HCT116 (cell line): ENCODE measurements around the gene KMT2C. TPM values are rescaled to one million over a fixed set of nuclear protein-coding genes. Genes with fewer than 3 reads are reported as not detected.

Experiments
- ATAC-seq: fragments of 200-7000 bp; cut with Tn5 transposase; 2 replicates; pipeline ENCODE4 v1.9.1; 2020; ENCODE audit warnings: mild to moderate bottlenecking, moderate library complexity
- BruUV-seq: library from RNA; stranded (reverse); fragments of 400-500 nt; replicated peaks from 2 replicates; lab custom pipeline; 2021; lab: Mats Ljungman, UMichigan
- CTCF ChIA-PET: fragments of 300-600 bp; sonication (Branson Sonifier 250); formaldehyde crosslinking; loops from one replicate; lab custom pipeline; 2021; ENCODE audit warnings: antibody characterized with exemption; lab: Charles Lee
- POLR2A ChIA-PET: fragments of 300-600, 350-600 bp; sonication (Branson Sonifier 250); formaldehyde crosslinking; loops from one replicate; lab custom pipeline; 2021; ENCODE audit warnings: antibody characterized with exemption; lab: Charles Lee
- RAD21 ChIA-PET, 2 experiments: fragments of 300-600 bp; sonication (Branson Sonifier 250); formaldehyde crosslinking; loops; one replicate each; lab custom pipeline; 2023; ENCODE audit warnings: low total read pairs in 2 of 2; ENCODE audit not compliant: uncharacterized antibody in 2 of 2, unreplicated experiment in 2 of 2, low non-redundant PET in 1 of 2; lab: Charles Lee
- DNase-seq: peaks from one replicate; pipeline ENCODE4 v3.0.0-alpha.2; 2010; ENCODE audit warnings: low read depth, low spot score
- H2AFZ ChIP-seq: fragments of 200-600 bp; shearing (Covaris generic), sonication (generic); 2 replicates; pipeline ENCODE4 v1.6.1; 2017; ENCODE audit warnings: low read depth, mixed run types, mixed read lengths, antibody characterized with exemption, low read length; ENCODE audit not compliant: poor library complexity, severe bottlenecking
- H3K27ac ChIP-seq: 2 replicates; pipeline ENCODE4 v1.5.1; 2012; ENCODE audit warnings: low read depth, low read length
- H3K27me3 ChIP-seq: fragments of 200-600 bp; sonication (generic); 2 replicates; pipeline ENCODE4 v1.6.1; 2016; ENCODE audit warnings: mixed run types, low read length, mixed read lengths; ENCODE audit not compliant: insufficient read depth
- H3K36me3 ChIP-seq, 2 experiments: fragments of 200-500 bp in 1 of 2; fragments of 200-600 bp in 1 of 2; sonication (Bioruptor generic) in 1 of 2; sonication (generic) in 1 of 2; 2 replicates each; pipeline versions ENCODE4 v1.5.1 to v1.6.1; 2014 to 2016; ENCODE audit warnings: low read length in 2 of 2, inconsistent platforms in 1 of 2, mixed read lengths in 1 of 2, mixed run types in 1 of 2; ENCODE audit not compliant: insufficient read depth in 2 of 2, control insufficient read depth in 1 of 2
- H3K4me1 ChIP-seq, 2 experiments: fragments of 200-600 bp in 1 of 2; sonication (generic) in 1 of 2; 2 replicates each; pipeline versions ENCODE4 v1.5.1 to v1.6.1; 2012 to 2017; ENCODE audit warnings: low read length in 2 of 2, inconsistent platforms in 1 of 2, mild to moderate bottlenecking in 1 of 2, mixed read lengths in 1 of 2, mixed run types in 1 of 2, moderate library complexity in 1 of 2; ENCODE audit not compliant: insufficient read depth in 2 of 2, control insufficient read depth in 1 of 2
- H3K4me2 ChIP-seq: fragments of 200-600 bp; sonication (generic); 2 replicates; pipeline ENCODE4 v1.6.1; 2017; ENCODE audit warnings: mixed run types, low read length, mixed read lengths
- H3K4me3 ChIP-seq, 2 experiments: fragments of 200-600 bp in 1 of 2; sonication (generic) in 1 of 2; replicated peaks in 1 of 2; 2 replicates each; pipeline ENCODE4 v1.5.1; 2011 to 2016; ENCODE audit warnings: low read length in 2 of 2, control low read depth in 1 of 2, low read depth in 1 of 2, mild to moderate bottlenecking in 1 of 2, mixed read lengths in 1 of 2, mixed run types in 1 of 2
- H3K79me2 ChIP-seq: fragments of 200-600 bp; sonication (generic); 2 replicates; pipeline ENCODE4 v1.6.1; 2017; ENCODE audit warnings: mild to moderate bottlenecking, mixed run types, low read length, moderate library complexity, mixed read lengths; ENCODE audit not compliant: insufficient read depth
- H3K9ac ChIP-seq: fragments of 200-600 bp; sonication (generic); 2 replicates; pipeline ENCODE4 v1.6.1; 2016; ENCODE audit warnings: low read length, mixed read lengths
- H3K9me2 ChIP-seq: fragments of 200-600 bp; sonication (generic), shearing (Covaris generic); 2 replicates; pipeline ENCODE4 v1.6.1; 2017; ENCODE audit warnings: mixed run types, mild to moderate bottlenecking, moderate library complexity; ENCODE audit not compliant: insufficient read depth
- H3K9me3 ChIP-seq, 2 experiments: fragments of 200-500 bp in 1 of 2; fragments of 200-600 bp in 1 of 2; sonication (Bioruptor generic) in 1 of 2; sonication (generic) in 1 of 2; 2 replicates each; pipeline ENCODE4 v1.6.1; 2014 to 2017; ENCODE audit warnings: low read length in 2 of 2, mixed read lengths in 2 of 2, inconsistent platforms in 1 of 2, low read depth in 1 of 2, mild to moderate bottlenecking in 1 of 2, mixed run types in 1 of 2, moderate library complexity in 1 of 2; ENCODE audit not compliant: control insufficient read depth in 1 of 2, insufficient read depth in 1 of 2
- H4K20me1 ChIP-seq: fragments of 200-600 bp; sonication (generic), shearing (Covaris generic); 2 replicates; pipeline ENCODE4 v1.6.1; 2017; ENCODE audit warnings: mixed run types, mild to moderate bottlenecking, moderate library complexity; ENCODE audit not compliant: insufficient read depth
- CBX3 ChIP-seq: IDR thresholded peaks from 2 replicates; pipeline ENCODE4 v1.6.1; 2012; ENCODE audit warnings: low read depth
- CEBPB ChIP-seq: IDR thresholded peaks from 2 replicates; pipeline ENCODE4 v1.6.1; 2012; ENCODE audit warnings: low read depth
- EGR1 ChIP-seq: IDR thresholded peaks from 2 replicates; pipeline ENCODE4 v1.6.1; 2012; ENCODE audit warnings: low read depth
- ELF1 ChIP-seq: IDR thresholded peaks from 2 replicates; pipeline ENCODE4 v1.6.1; 2012; ENCODE audit warnings: low read depth, borderline replicate concordance
- EZH2 ChIP-seq: fragments of 200-600 bp; sonication (generic); IDR thresholded peaks from 2 replicates; pipeline ENCODE4 v1.6.1; 2017; ENCODE audit warnings: antibody characterized with exemption, mixed run types
- EZH2phosphoT487 ChIP-seq: fragments of 200-600 bp; IDR thresholded peaks from 2 replicates; pipeline ENCODE4 v1.6.1; 2018; ENCODE audit warnings: antibody characterized with exemption, borderline replicate concordance
- FOSL1 ChIP-seq: IDR thresholded peaks from 2 replicates; pipeline ENCODE4 v1.6.1; 2012; ENCODE audit warnings: low read depth
- JUND ChIP-seq: IDR thresholded peaks from 2 replicates; pipeline ENCODE4 v1.6.1; 2012
- POLR2A ChIP-seq: IDR thresholded peaks from 2 replicates; pipeline ENCODE4 v1.7.0; 2011; ENCODE audit warnings: borderline replicate concordance; ENCODE audit not compliant: insufficient read depth, insufficient read length; ENCODE audit errors: extremely low read depth
- POLR2AphosphoS5 ChIP-seq: IDR thresholded peaks from 2 replicates; pipeline ENCODE4 v1.6.1; 2011; ENCODE audit warnings: mild to moderate bottlenecking, low read depth, low read length, moderate library complexity
- SP1 ChIP-seq: IDR thresholded peaks from 2 replicates; pipeline ENCODE4 v1.6.1; 2012; ENCODE audit warnings: low read depth
- SRF ChIP-seq: IDR thresholded peaks from 2 replicates; pipeline ENCODE4 v1.6.1; 2012; ENCODE audit warnings: low read depth
- TCF7L2 ChIP-seq: IDR thresholded peaks from 2 replicates; pipeline ENCODE4 v1.7.0; 2011; ENCODE audit warnings: borderline replicate concordance, inconsistent platforms; ENCODE audit not compliant: insufficient read depth, insufficient read length; ENCODE audit errors: extremely low read depth
- YY1 ChIP-seq: IDR thresholded peaks from 2 replicates; pipeline ENCODE4 v1.6.1; 2011; ENCODE audit warnings: low read length, low read depth, moderate library complexity, mild to moderate bottlenecking; ENCODE audit not compliant: insufficient replicate concordance; ENCODE audit errors: extremely low read depth
- ZBTB33 ChIP-seq: IDR thresholded peaks from 2 replicates; pipeline ENCODE4 v1.6.1; 2011; ENCODE audit warnings: mild to moderate bottlenecking, low read length, moderate library complexity; ENCODE audit not compliant: insufficient replicate concordance; ENCODE audit errors: extremely low read depth
- ZFX ChIP-seq: fragments of 450-650 bp; IDR thresholded peaks from 2 replicates; pipeline ENCODE4 v1.6.1; 2017
- ZNF274 ChIP-seq: fragments of 200-500 bp; sonication (Bioruptor generic); IDR thresholded peaks from 2 replicates; pipeline ENCODE4 v1.6.1; 2014; ENCODE audit warnings: mild to moderate bottlenecking, low read depth, low read length, inconsistent platforms
- intact Hi-C: fragments of 100-400 bp; cut with micrococcal nuclease; formaldehyde crosslinking; loops from 2 replicates; pipeline ENCODE4 v1.10.0; 2022
- total RNA-seq: library from RNA; stranded (reverse); gene quantifications from one replicate; pipeline ENCODE4 v1.2.1, GENCODE V29; 2021; ENCODE audit not compliant: unreplicated experiment
- TF ChIP-seq, protein P1 (sequence below): IDR thresholded peaks from 2 replicates; pipeline ENCODE4 v1.6.1; 2012
- TF ChIP-seq, protein P2 (sequence below): IDR thresholded peaks from 2 replicates; pipeline ENCODE4 v1.6.1; 2012
- TF ChIP-seq, protein P3 (sequence below), 3 experiments: fragments of 200-600 bp in 1 of 3; sonication (generic) in 1 of 3; IDR thresholded peaks in 2 of 3; conservative IDR thresholded peaks in 1 of 3; 2 replicates each; pipeline ENCODE4 v1.5.1; 2012 to 2017; ENCODE audit warnings: low read depth in 2 of 3, low read length in 2 of 3, antibody characterized with exemption in 1 of 3, borderline replicate concordance in 1 of 3, control low read depth in 1 of 3, mild to moderate bottlenecking in 1 of 3, mixed read lengths in 1 of 3, mixed run types in 1 of 3, moderate library complexity in 1 of 3; ENCODE audit not compliant: insufficient read depth in 1 of 3

The KMT2C gene
- total RNA-seq, 1 experiment from 2014 or later = 22.9 TPM

DNA sequence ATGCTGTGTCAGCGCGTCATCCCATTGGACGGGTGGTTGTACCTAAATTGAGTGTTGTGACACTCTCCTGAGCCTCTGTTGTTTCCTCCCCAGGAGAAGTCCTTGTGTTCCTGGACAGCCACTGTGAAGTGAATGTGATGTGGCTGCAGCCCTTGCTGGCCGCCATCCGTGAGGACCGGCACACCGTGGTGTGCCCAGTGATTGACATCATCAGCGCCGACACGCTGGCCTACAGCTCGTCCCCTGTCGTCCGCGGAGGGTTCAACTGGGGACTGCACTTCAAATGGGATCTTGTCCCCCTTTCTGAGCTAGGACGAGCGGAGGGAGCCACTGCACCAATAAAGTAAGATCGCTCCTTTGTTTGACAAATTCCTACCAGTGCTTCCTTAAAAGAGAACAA lies 327.9 kb downstream of the KMT2C start:
- DNase-seq = no peak
- CTCF ChIA-PET = no interaction called here
- intact Hi-C loops = loop anchor here (2.0 kb wide), 1 partner anchor 185 kb away; no protein-coding TSS in a partner anchor

More for the DNA sequence above, 327.9 kb downstream of the KMT2C start:
- Histone ChIP-seq H4K20me1 (no peaks in the 10 kb centered on the region), H3K9me3 (no peaks in the 10 kb centered on the region), H3K27ac (no peak overlapping the region), H3K4me3 (no peak overlapping the region), H3K27me3 (no peaks in the 10 kb centered on the region), H3K4me1 (no peaks in the 10 kb centered on the region), H3K79me2 (no peaks in the 10 kb centered on the region), H3K9ac (no peak overlapping the region), H3K36me3 (peaks cover 0 to 9% of the 10 kb centered on the region in 2 experiments; a peak in 1 of 4 replicates), H3K4me2 (no peak overlapping the region), H3K9me2 (no peaks in the 10 kb centered on the region), H2AFZ (no peak overlapping the region)
- no peak for TF ChIP-seq ZFX
- TF ChIP-seq ZNF274 = no peak
- no peak for TF ChIP-seq YY1
- no peak for TF ChIP-seq POLR2AphosphoS5
- no peak for TF ChIP-seq EGR1
- TF ChIP-seq, protein P1, sequence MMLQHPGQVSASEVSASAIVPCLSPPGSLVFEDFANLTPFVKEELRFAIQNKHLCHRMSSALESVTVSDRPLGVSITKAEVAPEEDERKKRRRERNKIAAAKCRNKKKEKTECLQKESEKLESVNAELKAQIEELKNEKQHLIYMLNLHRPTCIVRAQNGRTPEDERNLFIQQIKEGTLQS = no peak
- TF ChIP-seq ZBTB33 = no peak
- TF ChIP-seq ELF1 = no peak
- no peak for TF ChIP-seq SP1
- TF ChIP-seq, protein P2, sequence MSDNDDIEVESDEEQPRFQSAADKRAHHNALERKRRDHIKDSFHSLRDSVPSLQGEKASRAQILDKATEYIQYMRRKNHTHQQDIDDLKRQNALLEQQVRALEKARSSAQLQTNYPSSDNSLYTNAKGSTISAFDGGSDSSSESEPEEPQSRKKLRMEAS = no peak
- no peak for TF ChIP-seq CBX3
- no peak for TF ChIP-seq POLR2A
- TF ChIP-seq JUND = no peak
- TF ChIP-seq TCF7L2 = no peak
- TF ChIP-seq, protein P3, sequence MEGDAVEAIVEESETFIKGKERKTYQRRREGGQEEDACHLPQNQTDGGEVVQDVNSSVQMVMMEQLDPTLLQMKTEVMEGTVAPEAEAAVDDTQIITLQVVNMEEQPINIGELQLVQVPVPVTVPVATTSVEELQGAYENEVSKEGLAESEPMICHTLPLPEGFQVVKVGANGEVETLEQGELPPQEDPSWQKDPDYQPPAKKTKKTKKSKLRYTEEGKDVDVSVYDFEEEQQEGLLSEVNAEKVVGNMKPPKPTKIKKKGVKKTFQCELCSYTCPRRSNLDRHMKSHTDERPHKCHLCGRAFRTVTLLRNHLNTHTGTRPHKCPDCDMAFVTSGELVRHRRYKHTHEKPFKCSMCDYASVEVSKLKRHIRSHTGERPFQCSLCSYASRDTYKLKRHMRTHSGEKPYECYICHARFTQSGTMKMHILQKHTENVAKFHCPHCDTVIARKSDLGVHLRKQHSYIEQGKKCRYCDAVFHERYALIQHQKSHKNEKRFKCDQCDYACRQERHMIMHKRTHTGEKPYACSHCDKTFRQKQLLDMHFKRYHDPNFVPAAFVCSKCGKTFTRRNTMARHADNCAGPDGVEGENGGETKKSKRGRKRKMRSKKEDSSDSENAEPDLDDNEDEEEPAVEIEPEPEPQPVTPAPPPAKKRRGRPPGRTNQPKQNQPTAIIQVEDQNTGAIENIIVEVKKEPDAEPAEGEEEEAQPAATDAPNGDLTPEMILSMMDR (IDR thresholded peaks at IDR 0.05 in 2 of 3, conservative IDR thresholded peaks at IDR 0.05 in 1 of 3; ENCODE audit: borderline replicate concordance in 1 of 3, insufficient read depth in 1 of 3, low read depth in 2 of 3, low read length in 2 of 3) = no peak
- TF ChIP-seq EZH2phosphoT487 = no peak
- no peak for TF ChIP-seq SRF
- TF ChIP-seq EZH2 = no peak
- no peak for TF ChIP-seq FOSL1
- no peak for TF ChIP-seq CEBPB
- RAD21 ChIA-PET = no interaction called here
- no TSS peak for BruUV-seq
- POLR2A ChIA-PET = no interaction called here
- ATAC-seq = no peak
